ENCODE data around the gene SLC26A2. TPM values are rescaled to one million over a fixed set of nuclear protein-coding genes. Genes with fewer than 3 reads are reported as not detected.

SLC26A2 gene
- total and polyA plus RNA-seq, 10 of the 15 experiments (the other 5 are each of a cell fraction or from before 2014, with no cell fraction given) = 1.7 to 6.4 (median 4.2) TPM

DNA sequence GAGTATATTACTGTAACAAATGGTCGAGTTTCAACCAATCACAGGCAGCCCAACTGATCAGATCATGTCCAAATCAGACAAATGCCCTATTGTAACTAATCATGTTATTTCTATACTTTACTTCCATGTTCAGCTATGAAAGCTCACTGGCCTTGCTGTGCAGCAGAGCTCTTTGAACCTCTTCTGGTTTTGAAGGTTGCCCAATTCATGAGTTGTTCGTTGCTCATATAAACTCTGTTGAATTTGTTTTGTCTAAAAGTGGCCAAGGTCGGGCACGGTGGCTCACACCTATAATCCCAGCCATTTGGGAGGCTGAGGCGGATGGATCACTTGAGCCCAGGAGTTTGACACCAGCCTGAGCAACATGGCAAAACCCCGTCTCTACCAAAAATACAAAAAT, 37.6 kb upstream of the SLC26A2 start:
- FAIRE-seq (no peak), DNase-seq (ENCODE audit: low read depth, low spot score) (no peak), ATAC-seq (no peak)
- Histone ChIP-seq H3K79me2 (ENCODE audit: control insufficient read depth, insufficient read depth, low read length) (no peaks in the 10 kb centered on the region), H3K27ac (ENCODE audit: control insufficient read depth, insufficient read depth) (no peak overlapping the region), H2AFZ (ENCODE audit: control insufficient read depth, low read depth, low read length) (no peak overlapping the region), H3K36me3 (ENCODE audit: control insufficient read depth in 2 of 2, insufficient read depth in 2 of 2, low read length in 1 of 2) (no peaks in the 10 kb centered on the region), H4K20me1 (ENCODE audit: control insufficient read depth, insufficient read depth) (no peaks in the 10 kb centered on the region), H3K4me1 (ENCODE audit: control insufficient read depth, insufficient read depth, low read length) (no peaks in the 10 kb centered on the region), H3K4me2 (ENCODE audit: control insufficient read depth, insufficient read depth) (no peak overlapping the region), H3K9ac (ENCODE audit: control insufficient read depth, insufficient read depth, low read length) (no peak overlapping the region), H3K4me3 (no peak overlapping the region), H3K9me3 (replicated peaks; ENCODE audit: control insufficient read depth, insufficient read depth, low read length) (no peaks in the 10 kb centered on the region), H3K27me3 (replicated peaks in 1 of 2; ENCODE audit: control insufficient read depth in 2 of 2, insufficient read depth in 2 of 2, low read length in 1 of 2) (no peaks in the 10 kb centered on the region)
- intact Hi-C loops (cut with micrococcal nuclease; ENCODE audit: unreplicated experiment) (no loop called here), in situ Hi-C loops (cut with MboI) (no loop called here)
- SMC1A ChIA-PET (ENCODE audit: uncharacterized antibody, unreplicated experiment) = interaction anchor here (0.7 to 1.6 kb wide), 2 partner anchors 9 to 36 kb away, joined by 3 read pairs; no protein-coding TSS in a partner anchor
- no TSS peak for BruUV-seq (replicated peaks)
- WGBS (ENCODE audit: insufficient coverage, insufficient replicate concordance, low lambda C conversion rate, missing lambda C conversion rate) = 62% methylated on average over 6 of the region's 6 CpGs
- TF ChIP-seq CHD1 (IDR thresholded peaks at IDR 0.05; ENCODE audit: low read depth, low read length) (no peak), RCOR1 (conservative IDR thresholded peaks at IDR 0.05; ENCODE audit: low read depth, low read length) (no peak), NFYB (IDR thresholded peaks at IDR 0.05; ENCODE audit: insufficient read depth, low read depth, low read length) (no peak)
- CTCF ChIA-PET = interaction anchor here (0.9 to 1.8 kb wide), 2 partner anchors 12 to 37 kb away, joined by 3 to 5 read pairs; no protein-coding TSS in a partner anchor
- POLR2A ChIA-PET = no interaction called here
- RAD21 ChIA-PET (ENCODE audit: unreplicated experiment) = no interaction called here

DNA sequence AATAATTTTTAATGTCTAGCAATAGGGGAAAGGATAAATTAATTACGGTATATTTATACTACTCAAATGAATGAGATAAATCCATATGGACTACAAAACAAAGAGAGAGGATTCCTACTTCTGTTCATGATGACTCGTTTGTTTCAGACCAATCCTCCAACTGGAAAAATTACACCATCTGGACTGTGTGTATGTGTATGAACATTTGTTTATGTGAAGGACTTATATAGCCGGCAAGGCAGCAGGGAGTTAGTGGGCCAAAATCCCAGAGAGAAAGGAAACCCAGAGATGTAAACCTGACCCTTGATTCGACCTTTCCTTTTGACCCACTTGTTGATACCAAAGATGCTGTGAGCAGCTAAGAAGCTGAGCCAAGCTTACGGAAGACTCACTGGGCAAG, 36.1 kb upstream of the SLC26A2 start:
- DNase-seq (ENCODE audit: low read depth, low spot score) = no peak
- no peaks in the 10 kb centered on the region for H4K20me1 ChIP-seq (ENCODE audit: control insufficient read depth, insufficient read depth)
- H3K36me3 ChIP-seq (ENCODE audit: control insufficient read depth in 2 of 2, insufficient read depth in 2 of 2, low read length in 1 of 2) = no peaks in the 10 kb centered on the region
- no peaks in the 10 kb centered on the region for H3K79me2 ChIP-seq (ENCODE audit: control insufficient read depth, insufficient read depth, low read length)
- POLR2A ChIA-PET = no interaction called here
- no peaks in the 10 kb centered on the region for H3K9me3 ChIP-seq (replicated peaks; ENCODE audit: control insufficient read depth, insufficient read depth, low read length)
- no peak overlapping the region for H3K27ac ChIP-seq (ENCODE audit: control insufficient read depth, insufficient read depth)
- no peak for ATAC-seq
- SMC1A ChIA-PET (ENCODE audit: uncharacterized antibody, unreplicated experiment) = no interaction called here
- RAD21 ChIA-PET (ENCODE audit: unreplicated experiment) = no interaction called here
- CTCF ChIA-PET = interaction anchor here (0.8 kb wide), 1 partner anchor 17 kb away, joined by 3 read pairs; no protein-coding TSS in a partner anchor
- 66% methylated on average over 5 of the region's 5 CpGs for WGBS (ENCODE audit: insufficient coverage, insufficient replicate concordance, low lambda C conversion rate, missing lambda C conversion rate)
- H3K9ac ChIP-seq (ENCODE audit: control insufficient read depth, insufficient read depth, low read length) = no peak overlapping the region
- intact Hi-C loops (cut with micrococcal nuclease; ENCODE audit: unreplicated experiment) (no loop called here), in situ Hi-C loops (cut with MboI) (no loop called here)
- no peak overlapping the region for H2AFZ ChIP-seq (ENCODE audit: control insufficient read depth, low read depth, low read length)
- no peak overlapping the region for H3K4me2 ChIP-seq (ENCODE audit: control insufficient read depth, insufficient read depth)
- no peak for FAIRE-seq
- H3K27me3 ChIP-seq (replicated peaks in 1 of 2; ENCODE audit: control insufficient read depth in 2 of 2, insufficient read depth in 2 of 2, low read length in 1 of 2) = no peaks in the 10 kb centered on the region
- no peak overlapping the region for H3K4me3 ChIP-seq
- TF ChIP-seq SUZ12 (IDR thresholded peaks at IDR 0.05; ENCODE audit: unreplicated experiment) (no peak), IRF4 (IDR thresholded peaks at IDR 0.05; ENCODE audit: low read depth, low read length) (no peak), CREB1 (IDR thresholded peaks at IDR 0.05; ENCODE audit: low read depth) (no peak), KDM1A (IDR thresholded peaks at IDR 0.05; ENCODE audit: borderline replicate concordance) (no peak), BHLHE40 (IDR thresholded peaks at IDR 0.05; ENCODE audit: borderline replicate concordance in 1 of 2, low read depth in 2 of 2, low read length in 1 of 2) (no peak), MXI1 (IDR thresholded peaks at IDR 0.05; ENCODE audit: low read depth, low read length) (no peak), BMI1 (IDR thresholded peaks at IDR 0.05; ENCODE audit: borderline replicate concordance) (no peak), NRF1 (conservative IDR thresholded peaks at IDR 0.05; ENCODE audit: low read depth, low read length) (no peak), ETV6 (conservative IDR thresholded peaks at IDR 0.05 in 1 of 2, IDR thresholded peaks at IDR 0.05 in 1 of 2; ENCODE audit: borderline replicate concordance in 1 of 2, low read depth in 1 of 2) (no peak), YBX1 (IDR thresholded peaks at IDR 0.05) (no peak), ZNF274 (IDR thresholded peaks at IDR 0.05; ENCODE audit: insufficient read depth, insufficient read length) (no peak), CBFB (IDR thresholded peaks at IDR 0.05; ENCODE audit: low read depth) (no peak), EP300 (IDR thresholded peaks at IDR 0.05; ENCODE audit: borderline replicate concordance in 1 of 2, control insufficient read depth in 1 of 2, low read depth in 2 of 2, low read length in 2 of 2) (no peak), RELA (IDR thresholded peaks at IDR 0.05; ENCODE audit: borderline replicate concordance, partially characterized antibody) (no peak)
- TF ChIP-seq, protein P1, sequence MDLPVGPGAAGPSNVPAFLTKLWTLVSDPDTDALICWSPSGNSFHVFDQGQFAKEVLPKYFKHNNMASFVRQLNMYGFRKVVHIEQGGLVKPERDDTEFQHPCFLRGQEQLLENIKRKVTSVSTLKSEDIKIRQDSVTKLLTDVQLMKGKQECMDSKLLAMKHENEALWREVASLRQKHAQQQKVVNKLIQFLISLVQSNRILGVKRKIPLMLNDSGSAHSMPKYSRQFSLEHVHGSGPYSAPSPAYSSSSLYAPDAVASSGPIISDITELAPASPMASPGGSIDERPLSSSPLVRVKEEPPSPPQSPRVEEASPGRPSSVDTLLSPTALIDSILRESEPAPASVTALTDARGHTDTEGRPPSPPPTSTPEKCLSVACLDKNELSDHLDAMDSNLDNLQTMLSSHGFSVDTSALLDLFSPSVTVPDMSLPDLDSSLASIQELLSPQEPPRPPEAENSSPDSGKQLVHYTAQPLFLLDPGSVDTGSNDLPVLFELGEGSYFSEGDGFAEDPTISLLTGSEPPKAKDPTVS (IDR thresholded peaks at IDR 0.05; ENCODE audit: low read depth, low read length) = no peak
- H3K4me1 ChIP-seq (ENCODE audit: control insufficient read depth, insufficient read depth, low read length) = no peaks in the 10 kb centered on the region
- BruUV-seq (replicated peaks) = no TSS peak
